Ishikawa (cell line): Measurements from ENCODE around the gene LRRC45.

Source experiments
- CEBPB ChIP-seq: IDR thresholded peaks from 2 replicates; pipeline ENCODE4 v1.6.1; 2012
- CREB1 ChIP-seq: IDR thresholded peaks from 2 replicates; pipeline ENCODE4 v1.6.1; 2012; ENCODE audit warnings: low read depth
- EGR1 ChIP-seq: IDR thresholded peaks from 2 replicates; pipeline ENCODE4 v1.6.1; 2012
- EP300 ChIP-seq: IDR thresholded peaks from 2 replicates; pipeline ENCODE4 v1.6.1; 2012; ENCODE audit warnings: borderline replicate concordance
- FOXM1 ChIP-seq: IDR thresholded peaks from 2 replicates; pipeline ENCODE4 v1.6.1; 2012; ENCODE audit warnings: low read depth, borderline replicate concordance
- MAX ChIP-seq: IDR thresholded peaks from 2 replicates; pipeline ENCODE4 v1.6.1; 2012
- NFIC ChIP-seq: IDR thresholded peaks from 2 replicates; pipeline ENCODE4 v1.6.1; 2012
- REST ChIP-seq: IDR thresholded peaks from 2 replicates; pipeline ENCODE4 v1.6.1; 2012; ENCODE audit warnings: low read depth, mild to moderate bottlenecking
- TAF1 ChIP-seq: IDR thresholded peaks from 2 replicates; pipeline ENCODE4 v1.6.1; 2012; ENCODE audit warnings: low read depth, mild to moderate bottlenecking
- TCF12 ChIP-seq: IDR thresholded peaks from 2 replicates; pipeline ENCODE4 v1.6.1; 2012; ENCODE audit warnings: low read depth
- TEAD4 ChIP-seq: IDR thresholded peaks from 2 replicates; pipeline ENCODE4 v1.6.1; 2012
- YY1 ChIP-seq: IDR thresholded peaks from 2 replicates; pipeline ENCODE4 v1.6.1; 2012; ENCODE audit warnings: low read depth
- ZBTB7A ChIP-seq: IDR thresholded peaks from 2 replicates; pipeline ENCODE4 v1.6.1; 2012; ENCODE audit warnings: low read depth

- no peak for TF ChIP-seq FOXM1
- TF ChIP-seq CEBPB: no peak
- no peak for TF ChIP-seq TCF12
- no peak for TF ChIP-seq MAX
- no peak for TF ChIP-seq ZBTB7A
- no peak for TF ChIP-seq NFIC
- TF ChIP-seq YY1: no peak
- TF ChIP-seq TAF1: no peak
- no peak for TF ChIP-seq TEAD4
- no peak for TF ChIP-seq EP300
- no peak for TF ChIP-seq REST
- no peak for TF ChIP-seq CREB1
- TF ChIP-seq EGR1: no peak
These were observed 36.5 kb upstream of the LRRC45 start for GRCh38 chr17:81986606-81987005.
